Retinal pigment epithelial cell (primary cell): ENCODE results near the gene RPL22L1.

Source experiments
- DNase-seq: peaks from one replicate; pipeline ENCODE4 v3.0.0-alpha.2; 2010; ENCODE audit warnings: low read depth
- H3K4me3 ChIP-seq: 2 replicates; pipeline ENCODE4 v1.5.1; 2011; ENCODE audit warnings: mild to moderate bottlenecking, low read length, control low read depth, moderate library complexity
- TF ChIP-seq, protein P1 (sequence below): conservative IDR thresholded peaks from 2 replicates; pipeline ENCODE4 v1.5.1; 2011; ENCODE audit warnings: low read depth, low read length, control low read depth, inconsistent platforms

Gene RPL22L1

GRCh38 chr3:170909129-170909903 is 39.3 kb upstream of the RPL22L1 start:
- TF ChIP-seq, protein P1, sequence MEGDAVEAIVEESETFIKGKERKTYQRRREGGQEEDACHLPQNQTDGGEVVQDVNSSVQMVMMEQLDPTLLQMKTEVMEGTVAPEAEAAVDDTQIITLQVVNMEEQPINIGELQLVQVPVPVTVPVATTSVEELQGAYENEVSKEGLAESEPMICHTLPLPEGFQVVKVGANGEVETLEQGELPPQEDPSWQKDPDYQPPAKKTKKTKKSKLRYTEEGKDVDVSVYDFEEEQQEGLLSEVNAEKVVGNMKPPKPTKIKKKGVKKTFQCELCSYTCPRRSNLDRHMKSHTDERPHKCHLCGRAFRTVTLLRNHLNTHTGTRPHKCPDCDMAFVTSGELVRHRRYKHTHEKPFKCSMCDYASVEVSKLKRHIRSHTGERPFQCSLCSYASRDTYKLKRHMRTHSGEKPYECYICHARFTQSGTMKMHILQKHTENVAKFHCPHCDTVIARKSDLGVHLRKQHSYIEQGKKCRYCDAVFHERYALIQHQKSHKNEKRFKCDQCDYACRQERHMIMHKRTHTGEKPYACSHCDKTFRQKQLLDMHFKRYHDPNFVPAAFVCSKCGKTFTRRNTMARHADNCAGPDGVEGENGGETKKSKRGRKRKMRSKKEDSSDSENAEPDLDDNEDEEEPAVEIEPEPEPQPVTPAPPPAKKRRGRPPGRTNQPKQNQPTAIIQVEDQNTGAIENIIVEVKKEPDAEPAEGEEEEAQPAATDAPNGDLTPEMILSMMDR, result no peak
- peak; percentile 49 for DNase-seq
- no peak overlapping the region for H3K4me3 ChIP-seq

DNA sequence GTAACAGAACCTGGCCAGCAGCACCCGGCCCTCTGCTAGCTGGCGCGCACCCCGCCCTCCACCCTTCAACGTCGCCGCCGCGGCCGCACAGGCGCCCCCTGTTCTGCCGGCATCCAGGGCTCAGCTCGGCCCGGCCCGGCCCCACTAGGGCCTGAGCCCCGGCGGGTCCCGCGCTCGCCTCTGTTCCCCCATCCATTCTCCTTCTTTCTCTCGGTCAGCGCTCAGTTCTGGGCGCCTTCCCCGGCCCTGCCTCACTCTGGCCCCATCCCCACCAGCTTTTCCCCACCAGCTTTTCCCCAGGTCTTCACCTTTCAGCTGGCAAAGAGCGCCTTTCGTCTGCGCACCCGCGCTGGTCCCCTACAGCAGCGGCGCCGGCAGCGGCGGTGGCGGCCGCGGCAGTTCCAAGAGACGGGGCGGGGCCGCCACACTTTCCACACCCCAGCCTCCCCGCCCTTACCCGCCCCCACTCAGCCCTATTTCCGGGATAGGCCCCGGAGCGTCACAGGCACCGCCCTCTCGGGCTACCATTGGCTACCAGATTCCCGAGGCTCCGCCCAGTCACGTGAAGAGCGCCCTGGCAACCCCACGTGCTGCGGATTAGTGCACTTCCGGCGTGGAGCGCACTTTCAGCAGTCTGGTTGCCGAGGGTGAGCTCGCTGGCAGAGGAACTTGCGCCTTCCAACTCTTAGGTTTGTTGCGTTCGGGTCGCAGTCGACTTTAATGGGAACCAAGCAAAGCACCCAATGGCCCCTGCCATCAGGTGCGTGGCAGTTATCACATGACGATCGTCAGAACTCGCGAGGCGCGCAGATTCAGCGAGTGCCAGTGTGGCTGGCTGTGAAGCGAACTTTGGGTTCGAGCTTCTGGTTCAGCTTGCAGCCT is 38.5 kb upstream of the RPL22L1 start, which contains the start of gene EIF5A2:
TSS of gene EIF5A2 (minus strand) at position 403 of the 882 bp plus-strand sequence. CDS start 831 bp downstream, outside the sequence.
- peak within 1 kb of the TSS; percentile 73 for H3K4me3 ChIP-seq
- DNase-seq, result peak; percentile 85
- TF ChIP-seq, protein P1, result no peak

GRCh38 chr3:170907637-170908234 is 37.7 kb upstream of the RPL22L1 start:
- TF ChIP-seq, protein P1, result no peak

GRCh38 chr3:170905862-170906261 is 35.9 kb upstream of the RPL22L1 start:
- TF ChIP-seq, protein P1, result no peak
- no peak overlapping the region for H3K4me3 ChIP-seq
- DNase-seq, result no peak

More at GRCh38 chr3:170907637-170908234, 37.7 kb upstream of the RPL22L1 start:
- no peak for DNase-seq
- H3K4me3 ChIP-seq, result peak overlapping the region; percentile 73

- TF ChIP-seq, protein P1, result no peak
- no peak overlapping the region for H3K4me3 ChIP-seq
- DNase-seq, result no peak
Measured at GRCh38 chr3:170903123-170903522, 33.1 kb upstream of the RPL22L1 start.

GRCh38 chr3:170899455-170899854 is 29.5 kb upstream of the RPL22L1 start:
- DNase-seq, result no peak
- no peak overlapping the region for H3K4me3 ChIP-seq
- TF ChIP-seq, protein P1, result no peak
